ENCODE results near the gene ESAM. TPM values are rescaled to one million over a fixed set of nuclear protein-coding genes. Genes with fewer than 3 reads are reported as not detected.
A peak's percentile ranks its signal among the peaks of the same experiment; 100 is the strongest.

The ESAM gene
- polyA plus RNA-seq, 3 donors: 0.18 to 0.74 (median 0.49) TPM

DNA sequence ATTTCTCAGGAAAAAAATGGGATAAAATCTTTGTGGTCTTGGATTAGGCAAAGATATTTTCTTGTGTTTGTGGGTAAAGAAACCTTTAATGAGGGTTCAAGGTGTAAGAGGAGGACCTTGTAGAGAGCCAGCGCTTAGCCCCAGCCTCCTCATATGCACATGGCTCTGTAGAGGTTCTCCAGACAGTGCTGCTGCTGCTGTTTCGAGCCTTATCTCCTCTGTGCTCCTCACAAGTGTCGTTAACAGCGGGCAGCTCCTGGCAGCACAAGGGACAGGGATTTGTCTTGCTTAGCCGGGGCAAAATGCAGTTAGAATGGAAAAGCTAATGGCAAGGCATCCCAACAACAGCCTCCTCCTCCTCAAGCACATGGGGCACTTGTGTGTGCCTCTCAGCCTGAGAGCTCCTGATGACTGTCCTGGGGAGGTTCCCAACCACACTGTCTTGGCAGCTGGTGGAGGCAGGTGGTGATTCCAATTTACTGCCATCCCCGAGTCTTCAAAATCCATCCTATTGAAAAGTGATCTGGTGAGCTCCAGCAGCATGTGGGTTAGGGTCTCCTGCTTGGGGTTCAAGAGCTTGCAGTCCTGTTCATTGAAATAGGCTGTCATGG, 45.7 kb upstream of the ESAM start:
- H3K79me2 ChIP-seq (ENCODE audit: insufficient read depth, low read length): no peaks in the 10 kb centered on the region
- no peaks in the 10 kb centered on the region for H3K4me1 Mint-ChIP-seq
- no peaks in the 10 kb centered on the region for H3K36me3 ChIP-seq (replicated peaks in 1 of 2; ENCODE audit: control insufficient read depth in 1 of 2, insufficient read depth in 2 of 2, low read length in 2 of 2)
- WGBS (ENCODE audit: insufficient coverage): 89% methylated on average over 4 of the region's 6 CpGs
- H3K27me3 Mint-ChIP-seq (ENCODE audit: low read depth in 3 of 3): peaks cover 30 to 51% (median 37%) of the 10 kb centered on the region in 3 donors
- peak overlapping the region in 1 of 2 donors; percentile 1 for H3K4me3 Mint-ChIP-seq
- H3K4me3 ChIP-seq (replicated peaks in 1 of 3; ENCODE audit: low read depth in 2 of 3, low read length in 3 of 3): no peak overlapping the region
- H3K4me1 ChIP-seq (ENCODE audit: control insufficient read depth in 1 of 2, insufficient read depth in 2 of 2, low read length in 2 of 2): no peaks in the 10 kb centered on the region
- no peak overlapping the region for H3K27ac ChIP-seq (ENCODE audit: low read depth in 1 of 2, low read length in 2 of 2)
- intact Hi-C loops (cut with micrococcal nuclease): no loop called here
- no peak overlapping the region for H3K9ac ChIP-seq (ENCODE audit: insufficient read depth, low read length, poor library complexity, severe bottlenecking)
- no peaks in the 10 kb centered on the region for H3K9me3 ChIP-seq (replicated peaks in 1 of 2; ENCODE audit: control insufficient read depth in 1 of 2, insufficient read depth in 1 of 2, low read length in 2 of 2)
- H2AFZ ChIP-seq (ENCODE audit: insufficient read depth, low read depth, low read length, poor library complexity, severe bottlenecking): no peak overlapping the region
- peaks cover 10 to 32% of the 10 kb centered on the region in 2 donors for H3K27me3 ChIP-seq (ENCODE audit: control insufficient read depth in 2 of 2, insufficient read depth in 2 of 2, low read length in 2 of 2)
- no peaks in the 10 kb centered on the region for H3K36me3 Mint-ChIP-seq
- no peaks in the 10 kb centered on the region for H4K20me1 ChIP-seq (ENCODE audit: insufficient read depth, low read length)
- no peak overlapping the region for H3K27ac Mint-ChIP-seq
- no peak overlapping the region for H3K4me2 ChIP-seq (replicated peaks; ENCODE audit: extremely low read depth, low read length, poor library complexity, severe bottlenecking)
- peaks cover 0 to 2% (median 0%) of the 10 kb centered on the region in 7 donors for H3K9me3 Mint-ChIP-seq
- no peak for TF ChIP-seq CTCF (IDR thresholded peaks at IDR 0.05)
- no peak for DNase-seq

- intact Hi-C loops (cut with micrococcal nuclease): no loop called here
Observed at GRCh38 chr11:124807201-124807600, 45.1 kb upstream of the ESAM start.

More at GRCh38 chr11:124807201-124807600, 45.1 kb upstream of the ESAM start:
- Histone ChIP-seq H3K27me3 (ENCODE audit: control insufficient read depth in 2 of 2, insufficient read depth in 2 of 2, low read length in 2 of 2) (peaks cover 10 to 29% of the 10 kb centered on the region in 2 donors), H3K4me2 (replicated peaks; ENCODE audit: extremely low read depth, low read length, poor library complexity, severe bottlenecking) (no peak overlapping the region), H3K9ac (ENCODE audit: insufficient read depth, low read length, poor library complexity, severe bottlenecking) (no peak overlapping the region), H3K27ac (ENCODE audit: low read depth in 1 of 2, low read length in 2 of 2) (no peak overlapping the region), H4K20me1 (ENCODE audit: insufficient read depth, low read length) (no peaks in the 10 kb centered on the region), H3K4me3 (replicated peaks in 1 of 3; ENCODE audit: low read depth in 2 of 3, low read length in 3 of 3) (no peak overlapping the region), H3K4me1 (ENCODE audit: control insufficient read depth in 1 of 2, insufficient read depth in 2 of 2, low read length in 2 of 2) (no peaks in the 10 kb centered on the region), H3K79me2 (ENCODE audit: insufficient read depth, low read length) (no peaks in the 10 kb centered on the region), H3K9me3 (replicated peaks in 1 of 2; ENCODE audit: control insufficient read depth in 1 of 2, insufficient read depth in 1 of 2, low read length in 2 of 2) (no peaks in the 10 kb centered on the region), H3K36me3 (replicated peaks in 1 of 2; ENCODE audit: control insufficient read depth in 1 of 2, insufficient read depth in 2 of 2, low read length in 2 of 2) (no peaks in the 10 kb centered on the region), H2AFZ (ENCODE audit: insufficient read depth, low read depth, low read length, poor library complexity, severe bottlenecking) (no peak overlapping the region)
- no peak for TF ChIP-seq CTCF (IDR thresholded peaks at IDR 0.05)
- Mint-ChIP-seq H3K9me3 (peaks cover 0 to 2% (median 0%) of the 10 kb centered on the region in 7 donors), H3K4me1 (no peaks in the 10 kb centered on the region), H3K27ac (no peak overlapping the region), H3K36me3 (no peaks in the 10 kb centered on the region), H3K27me3 (ENCODE audit: low read depth in 3 of 3) (peaks cover 29 to 52% (median 40%) of the 10 kb centered on the region in 3 donors), H3K4me3 (peak overlapping the region in 1 of 2 donors; percentile 8)
- WGBS (ENCODE audit: insufficient coverage): 80% methylated on average over 1 of the region's 5 CpGs
- DNase-seq: no peak

All from CD14-positive monocyte (primary cell).